NT2/D1 (cell line): Measurements from ENCODE around the gene SAT1.
A peak's percentile ranks its signal among the peaks of the same experiment; 100 is the strongest.

Source experiments
- DNase-seq: peaks from one replicate; pipeline ENCODE4 v3.0.0-alpha.2; 2011; ENCODE audit warnings: low read depth, low spot score
- H3K27me3 ChIP-seq: 2 replicates; pipeline ENCODE4 v1.6.0; 2011; ENCODE audit warnings: mild to moderate bottlenecking; ENCODE audit not compliant: insufficient read length, insufficient read depth
- H3K36me3 ChIP-seq: 2 replicates; pipeline ENCODE4 v1.6.1; 2011; ENCODE audit warnings: mild to moderate bottlenecking, low read length, mixed read lengths; ENCODE audit not compliant: insufficient read depth, insufficient read length
- H3K4me1 ChIP-seq: 2 replicates; pipeline ENCODE4 v1.5.1; 2011; ENCODE audit not compliant: insufficient read depth, insufficient read length
- H3K4me3 ChIP-seq: 2 replicates; pipeline ENCODE4 v1.5.1; 2011; ENCODE audit warnings: low read depth; ENCODE audit not compliant: insufficient read length
- H3K9ac ChIP-seq: 2 replicates; pipeline ENCODE4 v1.6.0; 2011; ENCODE audit warnings: low read depth; ENCODE audit not compliant: insufficient read length
- H3K9me3 ChIP-seq: 2 replicates; pipeline ENCODE4 v1.5.1; 2011; ENCODE audit warnings: mild to moderate bottlenecking, low read length; ENCODE audit not compliant: insufficient read depth
- SUZ12 ChIP-seq: IDR thresholded peaks from 2 replicates; pipeline ENCODE4 v1.6.1; 2011; ENCODE audit not compliant: insufficient read length, insufficient read depth; ENCODE audit errors: extremely low read depth
- YY1 ChIP-seq: IDR thresholded peaks from 2 replicates; pipeline ENCODE4 v1.6.1; 2011; ENCODE audit not compliant: insufficient read length, insufficient read depth
- ZNF274 ChIP-seq: IDR thresholded peaks from 2 replicates; pipeline ENCODE4 v1.6.1; 2011; ENCODE audit warnings: mild to moderate bottlenecking, low read depth, low read length

Gene SAT1

DNA sequence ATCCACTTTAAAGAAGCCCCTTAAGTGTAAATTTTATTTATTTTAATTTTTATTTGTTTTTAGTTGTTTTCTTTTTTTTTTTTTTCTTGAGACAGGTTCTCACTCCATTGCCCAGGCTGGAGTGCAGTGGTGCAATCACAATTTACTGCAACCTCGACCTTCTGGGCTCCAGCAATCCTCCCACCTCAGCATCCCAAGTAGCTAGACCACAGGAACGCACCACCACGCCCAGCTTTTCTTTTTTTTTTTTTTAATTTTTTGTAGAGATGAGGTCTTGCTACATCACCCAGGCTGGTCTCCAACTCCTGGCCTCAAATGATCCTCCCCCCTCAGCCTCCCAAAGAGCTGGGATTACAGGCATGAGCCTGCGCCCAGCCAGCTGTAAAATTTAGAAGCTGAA lies 6.0 kb downstream of the SAT1 start:
- DNase-seq: no peak
- Histone ChIP-seq H3K4me3 (no peak overlapping the region), H3K36me3 (peaks cover 18% of the 10 kb centered on the region), H3K9me3 (no peaks in the 10 kb centered on the region), H3K27me3 (no peaks in the 10 kb centered on the region), H3K4me1 (no peaks in the 10 kb centered on the region), H3K9ac (no peak overlapping the region)
- no peak for TF ChIP-seq YY1

DNA sequence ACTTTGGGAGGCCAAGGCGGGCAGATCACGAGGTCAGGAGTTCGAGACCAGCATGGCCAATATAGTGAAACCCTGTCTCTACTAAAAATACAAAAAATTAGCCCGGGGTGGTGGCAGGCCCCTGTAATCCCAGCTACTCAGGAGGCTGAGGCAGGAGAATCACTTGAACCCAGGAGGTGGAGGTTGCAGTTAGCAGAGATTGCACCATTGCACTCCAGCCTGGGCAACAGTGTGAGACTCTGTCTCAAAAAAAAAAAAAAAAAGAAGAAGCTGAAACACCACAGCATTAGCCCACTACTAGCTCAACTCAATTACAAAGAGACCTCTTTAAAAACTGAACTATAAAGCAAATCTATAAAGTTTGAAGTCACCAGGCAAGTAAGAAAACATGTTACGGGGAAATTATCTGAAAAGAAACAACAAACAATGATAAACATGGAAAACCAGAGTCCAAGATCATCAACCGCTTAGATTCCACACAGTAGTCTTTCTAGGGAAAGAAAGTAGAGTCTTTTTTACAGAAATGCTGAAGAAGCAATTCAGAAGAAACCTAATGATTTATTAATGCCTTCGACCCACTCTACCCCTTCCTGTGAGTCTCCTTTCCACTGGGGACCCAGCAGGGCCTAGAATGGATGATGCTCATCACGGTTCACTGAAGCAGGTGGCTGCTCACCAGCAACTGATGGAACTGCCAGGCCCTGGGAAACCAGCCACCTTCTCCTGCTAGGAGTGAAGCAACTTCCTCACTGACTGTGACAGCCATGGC lies 6.6 kb downstream of the SAT1 start:
- no peaks in the 10 kb centered on the region for H3K9me3 ChIP-seq
- DNase-seq: no peak
- TF ChIP-seq SUZ12: no peak
- no peak for TF ChIP-seq YY1
- H3K4me1 ChIP-seq: no peaks in the 10 kb centered on the region
- no peak overlapping the region for H3K9ac ChIP-seq
- H3K4me3 ChIP-seq: no peak overlapping the region
- no peaks in the 10 kb centered on the region for H3K27me3 ChIP-seq
- peaks cover 16% of the 10 kb centered on the region for H3K36me3 ChIP-seq

DNA sequence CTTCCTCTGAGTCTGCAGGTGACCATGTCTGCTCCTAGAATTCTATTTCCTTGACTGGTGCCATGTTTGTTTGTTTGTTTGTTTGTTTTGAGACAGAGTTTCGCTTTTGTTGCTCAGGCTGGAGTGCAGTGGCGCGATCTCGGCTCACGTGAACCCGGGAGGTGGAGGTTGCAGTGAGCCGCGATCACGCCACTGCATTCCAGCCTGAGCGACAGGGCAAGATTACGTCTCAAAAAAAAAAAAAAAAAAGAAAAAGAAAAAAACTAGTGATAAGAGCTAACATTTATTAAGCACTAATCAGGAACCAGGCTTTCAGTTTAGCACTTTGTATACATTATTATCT lies 7.2 kb downstream of the SAT1 start:
- H3K4me3 ChIP-seq: no peak overlapping the region
- H3K9ac ChIP-seq: no peak overlapping the region
- no peaks in the 10 kb centered on the region for H3K27me3 ChIP-seq
- no peak for DNase-seq
- H3K36me3 ChIP-seq: peaks cover 11% of the 10 kb centered on the region
- TF ChIP-seq YY1 (no peak), SUZ12 (no peak), ZNF274 (no peak)
- no peaks in the 10 kb centered on the region for H3K9me3 ChIP-seq
- H3K4me1 ChIP-seq: no peaks in the 10 kb centered on the region

DNA sequence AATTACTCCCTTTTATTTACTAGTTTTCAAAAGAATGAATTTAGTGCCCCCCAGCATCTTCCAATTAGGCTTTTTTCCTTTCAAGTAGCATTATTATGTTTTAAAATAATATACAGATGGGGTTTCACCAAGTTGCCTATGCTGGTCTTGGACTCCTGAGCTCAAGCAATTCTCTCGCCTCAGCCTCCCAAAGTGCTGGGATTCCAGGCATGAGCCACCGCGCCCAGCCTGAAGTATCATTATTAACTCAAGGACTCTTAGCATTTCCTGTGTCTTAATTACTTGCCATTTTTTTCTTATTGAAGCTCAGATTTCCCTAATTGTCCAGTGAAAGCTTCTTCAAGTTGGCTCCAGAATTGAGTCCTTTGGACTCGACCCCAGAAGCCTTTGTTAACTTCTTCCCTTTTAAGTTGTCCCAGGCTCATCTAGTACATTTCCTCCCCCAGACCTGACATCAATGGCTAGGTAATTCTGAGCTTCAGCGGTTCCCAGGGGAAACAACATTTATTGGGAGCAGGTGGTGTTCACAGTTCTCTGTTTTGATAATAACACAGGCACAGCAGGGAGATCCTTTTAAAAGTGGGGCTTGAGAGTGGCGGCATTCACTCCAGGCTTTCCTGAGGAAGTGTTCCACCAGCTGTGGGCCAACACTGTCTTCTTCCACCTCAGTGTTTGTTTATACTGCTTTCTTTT lies 10.0 kb downstream of the SAT1 start:
- TF ChIP-seq YY1 (no peak), ZNF274 (no peak), SUZ12 (no peak)
- Histone ChIP-seq H3K9me3 (no peaks in the 10 kb centered on the region), H3K27me3 (no peaks in the 10 kb centered on the region), H3K9ac (no peak overlapping the region), H3K4me3 (no peak overlapping the region), H3K36me3 (no peaks in the 10 kb centered on the region), H3K4me1 (no peaks in the 10 kb centered on the region)
- no peak for DNase-seq

DNA sequence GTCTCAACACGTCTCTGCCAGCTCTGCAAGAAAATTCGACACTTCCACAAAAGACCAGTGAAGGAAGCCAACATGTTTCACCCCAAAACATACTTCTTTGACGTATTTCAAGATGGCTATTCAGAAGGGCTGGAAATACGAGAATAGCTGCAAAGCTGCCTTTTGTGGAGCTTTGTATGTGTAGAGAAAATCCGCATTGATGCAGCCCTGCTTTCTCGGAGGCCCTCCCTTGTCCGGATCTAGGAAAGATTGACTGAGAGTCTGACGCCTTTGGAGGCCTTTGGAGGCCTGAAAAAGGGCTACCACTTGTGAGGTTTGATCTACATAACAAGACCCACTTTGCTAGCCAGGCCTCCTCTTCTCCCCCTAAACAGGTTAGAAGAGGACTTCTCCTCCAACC lies 12.2 kb downstream of the SAT1 start:
- DNase-seq: no peak
- H3K4me1 ChIP-seq: no peaks in the 10 kb centered on the region
- H3K27me3 ChIP-seq: no peaks in the 10 kb centered on the region
- no peaks in the 10 kb centered on the region for H3K9me3 ChIP-seq
- TF ChIP-seq YY1 (no peak), SUZ12 (no peak), ZNF274 (no peak)
- H3K9ac ChIP-seq: no peak overlapping the region
- H3K4me3 ChIP-seq: no peak overlapping the region
- H3K36me3 ChIP-seq: no peaks in the 10 kb centered on the region

DNA sequence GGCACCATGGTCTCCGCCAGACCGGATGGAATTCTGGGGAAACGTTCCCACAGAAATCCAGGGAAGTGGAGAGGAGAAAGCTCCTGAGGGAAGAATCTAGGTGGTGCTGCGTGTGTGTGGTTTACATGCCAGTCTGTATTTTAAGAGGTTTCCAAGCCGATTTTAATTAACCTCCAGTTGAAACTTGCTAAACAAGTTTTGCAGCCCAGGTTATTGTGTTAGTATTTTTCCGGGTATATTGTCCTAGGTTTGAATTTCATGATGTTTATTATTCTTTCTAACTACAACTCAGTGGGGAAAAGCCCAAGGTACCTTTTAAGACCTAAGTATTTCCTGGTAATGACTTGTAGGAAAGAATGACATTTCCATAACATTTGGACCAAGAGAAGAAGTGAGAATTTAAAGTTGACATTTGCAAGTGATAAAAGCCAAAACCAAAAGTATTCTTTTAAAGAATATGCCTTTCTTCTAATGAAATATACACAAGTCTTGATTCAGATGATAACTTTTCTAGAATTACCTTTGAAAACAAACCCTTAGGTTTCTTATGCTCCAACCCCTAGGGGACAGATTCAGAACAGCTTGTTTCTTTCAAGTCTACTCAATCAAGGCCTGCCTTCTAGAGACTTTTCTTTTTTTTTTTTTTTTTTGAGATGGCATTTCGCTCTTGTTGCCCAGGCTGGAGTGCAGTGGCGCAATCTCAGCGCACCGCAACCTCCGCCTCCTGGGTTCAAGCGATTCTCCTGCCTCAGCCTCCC lies 14.6 kb downstream of the SAT1 start:
- H3K9me3 ChIP-seq: no peaks in the 10 kb centered on the region
- H3K36me3 ChIP-seq: no peaks in the 10 kb centered on the region
- H3K27me3 ChIP-seq: no peaks in the 10 kb centered on the region
- TF ChIP-seq SUZ12 (no peak), YY1 (no peak), ZNF274 (no peak)
- DNase-seq: no peak
- H3K4me1 ChIP-seq: no peaks in the 10 kb centered on the region
- H3K9ac ChIP-seq: no peak overlapping the region
- no peak overlapping the region for H3K4me3 ChIP-seq

DNA sequence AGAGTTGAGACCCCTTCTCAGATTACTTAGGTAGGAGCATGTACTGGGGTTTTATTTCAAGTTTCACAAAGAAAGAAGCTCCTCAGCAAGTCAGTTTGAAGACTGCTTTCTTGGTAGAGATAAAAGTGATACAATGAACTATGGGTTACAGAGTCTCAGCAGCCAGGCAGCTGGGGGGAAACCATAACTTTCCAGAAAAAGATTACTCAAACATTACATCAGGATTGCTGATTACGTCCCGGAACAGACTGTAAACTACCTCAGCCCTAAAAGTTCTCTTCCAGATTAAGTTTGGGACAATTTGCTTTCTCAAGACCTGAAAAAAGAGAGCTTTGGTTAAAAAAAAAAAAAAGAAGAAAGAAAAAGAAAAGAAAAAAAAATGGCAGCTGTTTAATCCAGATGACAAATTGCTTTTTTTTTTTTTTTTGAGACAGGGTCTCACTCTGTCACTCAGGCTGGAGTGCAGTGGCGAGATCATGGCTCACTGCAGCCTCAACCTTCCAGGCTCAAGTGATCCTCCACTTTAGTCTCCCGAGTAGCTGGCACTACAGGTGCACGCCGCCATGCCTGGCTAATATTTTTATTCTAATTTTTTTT lies 16.6 kb downstream of the SAT1 start:
- H3K36me3 ChIP-seq: no peaks in the 10 kb centered on the region
- DNase-seq: no peak
- no peaks in the 10 kb centered on the region for H3K27me3 ChIP-seq
- peak overlapping the region; percentile 32 for H3K9ac ChIP-seq
- no peak for TF ChIP-seq SUZ12
- no peak for TF ChIP-seq ZNF274
- no peak for TF ChIP-seq YY1
- no peaks in the 10 kb centered on the region for H3K9me3 ChIP-seq
- H3K4me1 ChIP-seq: no peaks in the 10 kb centered on the region
- H3K4me3 ChIP-seq: no peak overlapping the region
